HG03097 (cell line): ENCODE data around the gene DUSP22.

Experiments used
- ATAC-seq: cut with Tn5 transposase; IDR thresholded peaks from one replicate; pipeline ENCODE4 v1.9.1; 2021; ENCODE audit not compliant: unreplicated experiment, low FRiP score

The DUSP22 gene

DNA sequence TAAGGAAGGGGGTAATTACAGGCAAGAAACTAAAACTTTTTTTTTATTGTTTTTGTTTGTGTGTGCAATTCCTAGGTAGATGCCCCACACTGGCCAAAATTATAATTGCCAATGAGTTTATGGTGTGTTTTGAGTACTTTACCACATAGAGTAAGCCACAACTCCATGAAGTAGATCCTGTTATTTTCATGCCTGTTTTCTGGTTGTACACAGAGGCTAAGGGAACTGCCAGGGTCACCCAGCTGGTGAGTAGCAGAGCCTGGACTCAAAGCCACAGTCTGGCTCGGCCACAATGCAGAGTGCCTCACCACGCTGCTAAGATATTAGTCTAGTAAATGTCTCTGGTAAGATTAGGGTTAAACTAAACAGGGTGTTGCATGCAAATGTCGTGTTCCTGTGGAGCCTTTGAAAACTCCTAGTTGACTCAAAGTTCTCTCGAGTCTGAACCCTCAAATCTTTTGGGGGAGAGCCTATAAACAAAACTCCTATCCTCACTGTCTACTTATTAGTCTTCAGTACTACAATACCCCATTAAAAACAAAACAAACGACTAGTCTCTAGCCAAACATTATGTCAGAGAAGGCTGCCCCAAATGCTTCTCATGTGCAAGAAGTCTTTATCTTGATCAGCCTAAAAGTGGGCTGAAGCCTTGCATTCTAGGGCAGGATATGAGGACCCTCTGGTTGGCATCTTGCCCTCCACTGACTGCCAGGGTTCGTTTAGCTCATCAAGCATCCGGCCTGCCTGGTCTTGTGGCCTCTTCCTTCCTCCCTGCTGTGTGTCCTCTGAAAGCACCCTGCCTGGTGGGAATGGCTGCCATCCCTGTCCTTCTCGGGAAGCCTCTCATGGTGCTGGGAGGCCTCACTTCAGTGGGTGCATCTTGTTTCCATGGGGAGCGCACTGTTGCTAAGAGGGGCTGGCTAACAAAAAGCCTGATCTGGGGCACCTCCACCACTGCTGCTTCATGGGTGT is 4.2 kb downstream of the DUSP22 start:
- no peak for ATAC-seq

DNA sequence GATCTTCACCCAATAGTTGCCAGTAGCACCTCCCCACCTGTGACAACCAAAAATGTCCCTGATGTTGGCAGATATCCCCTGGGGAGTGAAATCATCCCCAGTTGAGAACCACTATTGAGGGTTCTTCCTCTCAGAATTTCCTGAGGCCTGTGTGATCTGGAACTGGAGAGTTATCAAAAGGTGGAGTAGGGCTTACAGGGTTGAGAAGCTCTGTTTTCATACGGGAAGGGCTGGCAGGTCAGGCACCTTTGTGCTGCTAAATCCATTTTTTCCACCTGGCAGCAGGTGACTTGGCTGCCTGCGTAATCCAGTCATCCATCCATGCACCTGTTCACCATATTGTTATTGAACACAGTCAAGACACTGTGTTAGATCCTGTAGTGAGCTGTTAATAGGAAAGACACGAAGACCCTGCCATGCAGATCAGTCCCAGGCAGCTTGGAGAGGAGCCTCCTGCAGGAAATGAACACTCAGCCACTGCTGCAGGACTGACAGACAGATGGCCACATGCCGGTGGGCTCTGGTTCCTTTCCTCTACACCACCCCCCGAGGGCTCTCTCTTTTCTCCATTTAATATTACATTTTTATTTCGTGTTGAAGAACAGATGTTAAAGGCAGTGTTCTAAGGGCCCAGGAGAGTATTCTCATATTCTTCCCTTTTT is 5.4 kb downstream of the DUSP22 start:
- no peak for ATAC-seq

DNA sequence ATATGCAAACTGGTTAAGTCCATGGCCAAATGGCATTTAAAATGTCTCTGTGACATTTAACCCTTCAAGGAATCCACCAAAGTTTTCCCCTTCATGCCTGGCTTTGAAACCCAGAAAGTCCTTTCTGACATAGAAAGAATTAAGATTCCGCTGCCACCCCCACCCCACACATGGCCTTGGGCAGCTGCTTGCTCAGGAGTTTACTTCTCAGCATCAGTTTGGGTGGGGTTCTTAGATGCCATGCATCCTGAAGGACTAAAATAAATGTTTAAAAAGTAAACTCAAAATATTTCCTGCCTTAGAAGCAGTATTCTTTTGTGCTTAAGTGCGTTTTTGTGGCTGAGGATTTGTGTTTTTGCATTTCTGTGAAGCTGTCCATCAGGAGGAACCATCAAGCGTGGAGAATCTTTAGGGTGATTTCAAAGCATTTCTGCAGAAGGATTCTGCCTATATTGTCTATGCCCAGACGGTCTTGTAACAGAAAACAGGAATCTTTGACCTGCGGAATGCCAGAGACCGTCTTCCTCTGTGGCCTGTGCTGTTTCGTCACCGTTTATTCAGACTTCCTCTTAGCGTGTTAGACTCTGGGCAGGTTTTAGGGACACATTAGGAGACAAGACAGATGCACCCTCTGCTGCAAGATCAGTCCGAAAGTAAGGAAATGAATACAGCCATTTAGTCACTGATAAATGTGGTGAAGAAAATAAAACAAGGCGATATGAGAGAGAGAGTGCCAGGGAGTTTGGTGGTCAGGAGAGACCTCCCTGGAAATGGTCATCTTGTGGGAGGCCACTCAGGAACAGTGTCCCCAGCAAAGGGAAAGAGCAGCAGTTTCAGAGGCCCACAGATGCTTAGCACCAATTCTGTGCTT is 6.2 kb downstream of the DUSP22 start:
- ATAC-seq: no peak

DNA sequence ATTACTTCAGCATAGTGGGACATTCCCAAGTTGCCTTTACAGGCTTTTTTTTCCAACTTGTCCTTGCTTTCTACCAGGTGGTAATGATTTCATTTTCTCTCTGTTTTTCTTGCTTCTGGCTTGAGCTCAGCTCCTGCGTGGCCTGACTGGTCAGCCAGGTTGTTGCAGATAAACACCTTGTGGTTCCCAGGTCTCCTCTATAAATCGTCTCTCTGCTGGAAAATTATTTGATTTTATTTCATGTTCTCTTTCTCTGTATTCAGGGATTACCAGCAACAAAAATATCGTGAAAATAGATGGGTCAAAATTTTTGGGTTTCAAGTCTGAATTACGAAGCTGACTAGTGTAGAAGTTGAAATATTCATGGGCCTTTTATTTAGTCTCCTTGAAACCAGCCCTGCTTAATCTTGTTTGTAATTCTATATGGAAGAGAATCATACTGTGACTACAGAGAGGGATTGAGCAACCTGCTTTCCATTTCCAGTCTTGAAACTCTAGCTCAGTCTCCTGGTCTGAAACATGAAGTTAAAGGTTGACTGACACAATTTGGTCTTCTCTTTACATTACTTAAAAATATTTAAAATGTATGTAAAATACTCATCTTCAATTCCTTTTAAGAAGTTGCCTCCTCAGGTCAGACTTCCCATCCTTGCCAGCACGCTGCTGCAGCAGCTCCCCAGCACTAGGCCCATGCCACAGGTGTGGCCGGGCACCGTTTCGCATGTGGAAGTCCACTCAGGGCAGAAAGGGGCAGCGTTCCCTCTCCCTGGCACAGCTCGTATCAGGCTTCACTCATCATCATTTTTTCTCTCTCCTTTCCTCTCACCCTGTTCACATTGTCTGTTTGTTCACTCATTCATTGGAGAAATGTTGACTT is 7.1 kb downstream of the DUSP22 start:
- ATAC-seq: no peak

DNA sequence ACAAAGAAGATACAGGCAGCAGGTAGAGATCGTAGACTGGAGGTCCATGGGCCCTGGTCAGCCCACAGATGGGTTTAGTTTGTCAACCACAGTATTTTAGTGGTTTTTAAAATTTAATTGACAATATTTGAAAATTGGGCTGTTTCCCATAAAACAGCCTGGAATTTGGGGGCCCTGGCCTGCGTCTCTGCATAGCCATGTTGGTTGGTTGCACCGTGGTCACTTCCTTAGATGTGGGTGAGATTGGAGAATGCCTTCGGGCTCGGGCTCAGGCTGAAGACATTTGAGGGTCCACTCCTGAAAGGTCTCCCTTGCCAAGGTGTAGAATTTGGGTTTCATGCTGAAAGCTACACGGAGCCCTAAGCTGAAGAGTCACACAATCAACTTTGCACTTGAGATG is 7.7 kb downstream of the DUSP22 start:
- no peak for ATAC-seq

DNA sequence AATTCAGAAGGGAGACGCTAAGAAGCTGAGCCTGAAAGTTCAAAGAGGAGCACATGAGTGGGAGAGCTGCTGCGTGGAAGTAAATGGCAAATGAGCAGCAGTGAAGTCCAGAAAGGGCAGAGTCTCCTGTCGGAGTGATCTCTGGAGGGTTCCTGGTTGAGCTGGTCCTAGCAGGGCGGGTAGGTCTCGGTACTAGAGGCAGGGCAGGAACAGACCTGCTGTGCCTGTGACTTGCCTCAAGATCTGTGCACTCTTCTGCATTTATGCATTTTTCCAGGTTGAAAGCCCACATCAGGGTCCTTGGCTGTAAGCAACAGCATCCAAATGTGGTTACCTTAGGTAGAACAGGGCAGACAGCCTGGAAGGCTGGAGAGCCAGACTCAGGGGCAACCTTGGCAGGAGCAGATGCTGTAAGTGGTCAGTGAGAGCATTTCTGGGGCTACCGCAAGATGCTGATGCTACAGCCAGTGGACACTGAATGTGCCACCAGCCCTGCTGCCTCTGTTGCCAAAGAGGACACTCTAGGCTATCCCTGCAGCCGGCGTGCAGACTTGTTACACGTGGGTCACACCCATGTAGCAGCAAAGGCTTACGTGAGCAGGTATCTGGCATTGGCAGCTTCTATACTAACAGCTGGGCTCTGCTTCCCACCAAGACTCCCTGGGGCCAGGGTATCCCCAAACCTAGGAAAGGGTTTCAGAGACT is 8.4 kb downstream of the DUSP22 start:
- ATAC-seq: no peak

DNA sequence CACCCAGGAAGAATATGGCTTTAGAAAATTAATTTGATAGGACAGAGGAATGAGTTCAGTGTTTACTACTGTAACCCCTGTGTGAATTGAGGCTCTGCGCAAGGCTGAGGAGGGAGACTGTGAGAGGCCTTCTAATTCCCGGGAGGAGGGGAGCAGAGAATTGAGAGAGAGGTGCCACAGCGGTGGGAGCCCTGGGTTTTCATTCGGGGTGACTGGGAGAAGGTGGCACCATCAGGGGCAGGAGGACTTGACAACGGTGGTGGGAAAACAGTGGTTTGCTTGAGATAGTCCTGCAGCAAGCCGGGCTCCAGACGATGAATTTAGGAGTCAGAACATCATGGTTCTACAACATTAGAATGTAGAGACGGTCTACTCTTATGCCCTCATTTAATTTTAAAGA is 9.2 kb downstream of the DUSP22 start:
- ATAC-seq: no peak

DNA sequence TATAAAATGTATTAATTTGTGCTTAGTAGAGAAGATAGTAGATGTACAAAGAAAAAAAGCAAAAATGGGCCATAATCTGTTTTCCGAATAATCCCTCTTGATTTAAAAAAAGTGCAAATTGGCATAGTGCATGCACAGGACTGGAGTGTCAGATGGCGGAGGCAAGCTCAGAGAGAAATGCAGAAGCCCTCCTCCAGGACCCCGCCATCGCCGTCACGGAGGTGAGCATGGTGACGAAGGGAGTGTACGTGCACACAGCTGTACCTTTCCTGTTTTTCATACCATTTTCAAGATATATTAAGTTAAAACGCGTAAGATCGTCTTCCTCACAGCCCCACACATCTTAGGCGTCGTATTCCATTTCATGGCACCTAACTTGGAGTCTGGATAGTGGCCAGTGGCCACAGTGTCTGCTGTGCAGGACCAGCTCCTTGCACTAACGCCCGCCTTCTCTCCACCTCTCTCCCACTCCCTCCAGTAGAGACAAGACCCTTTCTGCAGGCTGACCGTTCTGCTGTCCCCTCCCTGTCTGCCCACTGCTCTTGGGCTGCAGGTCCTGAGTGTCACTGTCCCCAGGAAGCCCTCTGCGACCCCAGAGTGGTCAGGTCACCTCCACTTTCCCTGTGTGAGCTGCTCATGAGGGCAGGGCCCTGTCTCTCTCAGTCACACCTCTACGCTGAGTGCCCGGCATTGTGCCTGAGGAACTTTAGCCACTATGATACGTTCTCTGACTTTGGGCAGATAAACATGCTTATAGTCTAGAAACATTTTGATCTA is 9.8 kb downstream of the DUSP22 start:
- no peak for ATAC-seq

DNA sequence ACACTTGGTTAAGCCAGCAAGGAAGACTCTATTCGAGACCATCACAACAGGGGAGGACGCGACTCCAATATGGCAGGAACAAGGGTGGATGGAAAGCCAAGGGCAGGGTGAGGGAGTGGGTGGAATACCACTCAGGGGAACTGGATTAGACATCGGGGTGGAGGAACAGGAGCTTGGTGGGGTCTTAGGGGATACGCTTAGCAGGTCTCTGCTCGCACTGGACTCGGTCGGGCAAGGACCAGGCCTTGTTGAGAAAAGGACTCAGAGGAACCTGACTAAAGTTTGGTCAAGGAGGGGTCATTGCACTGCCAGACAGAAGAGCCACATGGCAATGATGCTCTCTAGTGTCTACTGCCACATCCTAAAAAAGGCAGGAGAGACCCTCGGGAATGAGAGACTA is 10.5 kb downstream of the DUSP22 start:
- ATAC-seq: no peak

DNA sequence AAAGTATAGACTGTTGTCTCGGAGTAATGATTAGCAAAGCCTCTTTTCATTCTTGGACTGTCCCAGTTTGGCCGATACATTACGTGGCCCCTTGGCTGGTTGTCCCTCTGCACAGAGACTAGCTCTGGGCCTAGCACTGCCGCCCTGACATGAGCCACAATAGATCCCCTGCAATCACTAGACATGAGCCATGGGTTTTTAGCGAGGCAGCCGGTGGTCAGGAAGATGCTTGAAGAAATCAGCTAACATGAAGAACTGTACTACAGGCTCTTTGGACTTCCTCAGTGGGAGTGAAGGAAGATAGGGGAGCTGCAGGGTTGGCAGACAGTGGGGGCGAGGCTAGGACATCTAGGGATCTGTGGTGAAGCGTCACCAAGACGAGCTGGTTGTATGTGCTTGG is 11.0 kb downstream of the DUSP22 start:
- ATAC-seq: no peak

DNA sequence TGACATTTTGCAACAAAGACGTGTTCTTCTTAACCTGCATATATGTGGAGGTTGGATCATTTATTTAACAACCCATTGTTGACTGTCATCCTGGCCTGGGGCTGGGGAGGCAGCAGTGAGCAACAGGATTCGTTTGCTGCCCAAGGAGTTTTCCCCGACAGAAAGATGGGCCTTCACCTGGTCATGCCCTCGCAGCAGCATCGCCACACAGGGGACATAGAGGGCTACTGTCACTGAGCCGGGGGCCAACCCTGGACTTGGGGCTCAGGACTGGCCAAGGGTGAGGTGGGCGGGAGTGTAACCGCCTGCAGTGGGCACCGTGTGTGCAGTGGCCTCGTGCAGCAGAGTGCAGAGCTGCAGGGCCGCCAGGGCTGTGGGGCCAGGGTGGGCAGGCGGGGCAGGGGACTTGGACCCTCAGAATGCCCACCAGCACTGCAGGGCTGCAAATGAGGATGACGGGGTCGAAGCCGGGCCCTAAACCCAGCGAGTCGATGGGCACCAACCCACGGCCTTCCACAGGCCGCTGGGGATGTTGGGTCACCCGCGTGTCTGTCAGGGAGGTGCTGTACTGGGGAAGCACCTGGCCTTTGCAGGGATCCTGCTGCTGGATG is 11.8 kb downstream of the DUSP22 start:
- ATAC-seq: no peak

DNA sequence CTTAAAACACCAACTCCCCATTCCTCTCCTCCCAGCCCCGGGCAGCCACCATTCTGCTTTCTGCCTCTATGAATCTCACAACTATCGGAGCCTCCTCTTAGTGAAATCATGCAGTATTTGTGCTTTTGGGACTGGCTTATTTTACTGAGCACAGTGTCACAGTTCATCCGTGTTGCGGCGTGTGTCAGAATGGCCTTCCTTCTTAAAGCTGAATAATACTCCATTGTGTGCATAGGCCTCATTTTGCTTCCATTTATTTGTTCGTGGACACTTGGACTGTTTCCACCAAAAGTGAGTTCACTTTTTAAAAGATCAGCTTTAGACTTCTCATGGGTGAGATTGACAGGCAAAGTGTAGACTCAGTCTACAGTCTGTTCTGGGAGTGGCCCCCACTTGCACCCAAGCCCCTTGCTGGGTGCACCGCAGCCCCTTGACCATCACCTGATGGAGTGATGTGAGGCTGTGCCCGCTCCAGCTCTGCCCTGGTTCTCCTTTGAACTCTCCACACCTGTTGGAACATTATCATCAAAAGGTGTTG is 12.6 kb downstream of the DUSP22 start:
- ATAC-seq: peak; percentile 14

DNA sequence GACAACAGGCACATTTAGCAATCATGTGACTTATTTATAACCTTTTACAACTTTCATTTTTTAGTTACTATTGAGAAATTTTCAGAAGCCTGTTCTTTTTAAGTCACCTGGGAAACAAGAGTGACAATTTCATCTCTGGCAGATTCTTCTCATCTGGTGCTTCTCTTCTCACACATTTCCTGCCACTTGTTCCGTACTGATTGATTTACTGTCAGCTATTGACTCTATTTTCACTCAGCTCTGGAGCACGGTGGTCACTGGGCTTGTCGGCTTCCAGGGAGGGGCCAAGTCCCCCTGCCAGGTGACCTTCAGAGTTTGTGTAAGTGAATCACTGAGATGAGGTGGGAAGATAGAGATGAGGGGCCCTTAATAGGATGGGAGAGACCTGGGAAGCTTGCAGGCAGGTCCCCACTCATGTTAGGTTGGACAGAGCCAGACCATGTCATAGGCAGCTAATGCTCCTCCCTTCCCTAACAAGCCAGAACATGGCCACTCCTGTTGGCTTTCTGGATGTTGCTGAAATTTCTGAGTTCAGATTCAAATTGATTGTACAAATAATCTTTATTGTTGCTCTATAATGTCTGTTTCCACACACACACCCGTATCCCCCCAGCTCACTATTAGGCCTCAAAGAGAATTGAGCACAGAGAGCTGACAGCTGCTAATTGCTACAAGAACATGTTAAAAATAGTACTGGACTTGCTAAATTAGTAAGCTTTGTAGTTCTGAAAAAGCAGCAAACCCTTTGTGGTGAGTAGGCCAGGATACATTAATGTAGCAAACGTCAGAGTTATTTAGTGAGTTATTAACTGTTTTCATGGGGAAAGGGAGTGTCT is 13.3 kb downstream of the DUSP22 start:
- peak; percentile 67 for ATAC-seq

DNA sequence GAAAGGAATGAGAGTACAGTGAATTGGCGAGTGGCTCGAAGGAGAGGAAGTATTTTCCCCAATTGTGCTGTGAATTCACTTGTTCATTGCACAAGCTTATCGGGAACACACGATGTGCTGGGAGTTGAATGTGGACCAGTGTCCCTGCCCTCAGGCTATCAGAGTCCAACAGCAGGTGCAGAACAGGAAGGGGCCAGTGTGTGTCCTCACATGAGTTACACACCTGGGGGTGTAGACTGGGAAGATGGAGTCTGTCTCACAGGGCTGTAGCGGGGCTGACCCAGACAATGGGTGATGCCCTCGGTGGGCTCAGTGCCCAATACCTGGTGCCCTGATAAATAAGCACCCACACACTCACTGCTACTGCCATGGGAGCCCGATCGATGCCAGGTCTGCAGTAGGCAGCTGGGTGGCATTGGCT is 14.4 kb downstream of the DUSP22 start:
- ATAC-seq: no peak

DNA sequence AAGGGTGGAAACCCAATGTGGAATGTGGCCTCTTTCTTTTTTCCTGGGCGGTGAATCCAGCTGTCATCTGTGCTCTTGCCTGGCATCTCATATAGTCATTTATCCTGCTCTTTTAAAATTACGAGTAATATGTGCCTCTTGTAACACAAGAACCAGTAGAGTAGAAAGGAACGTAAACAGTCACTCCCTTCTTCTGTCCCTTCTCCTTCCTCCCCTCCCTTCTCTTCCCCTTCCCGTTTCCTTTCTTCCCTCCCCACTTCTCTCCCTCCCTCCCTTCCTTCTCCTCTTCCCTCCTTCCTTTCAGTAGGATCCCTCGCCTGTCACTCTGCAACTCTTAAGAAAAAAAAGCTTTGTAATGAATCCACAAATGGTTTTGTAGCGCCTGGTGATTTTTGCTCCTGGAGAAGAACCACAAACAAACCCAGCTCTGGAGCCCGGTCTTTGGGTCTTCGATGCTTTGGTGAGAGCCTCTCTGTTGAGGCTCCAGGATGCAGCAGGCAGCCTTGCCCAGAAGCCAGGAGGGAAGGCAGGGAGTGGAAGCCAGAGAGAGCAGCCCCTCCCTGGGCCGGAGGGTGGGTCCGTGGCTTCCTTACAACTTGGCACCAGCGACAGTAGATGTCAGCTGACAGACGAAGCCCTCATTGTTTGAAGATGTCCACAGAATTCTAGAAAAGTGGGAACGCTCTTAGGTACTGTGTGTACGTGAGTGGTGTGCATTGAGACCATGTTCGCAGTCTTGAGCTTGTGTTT is 15.0 kb downstream of the DUSP22 start:
- no peak for ATAC-seq

DNA sequence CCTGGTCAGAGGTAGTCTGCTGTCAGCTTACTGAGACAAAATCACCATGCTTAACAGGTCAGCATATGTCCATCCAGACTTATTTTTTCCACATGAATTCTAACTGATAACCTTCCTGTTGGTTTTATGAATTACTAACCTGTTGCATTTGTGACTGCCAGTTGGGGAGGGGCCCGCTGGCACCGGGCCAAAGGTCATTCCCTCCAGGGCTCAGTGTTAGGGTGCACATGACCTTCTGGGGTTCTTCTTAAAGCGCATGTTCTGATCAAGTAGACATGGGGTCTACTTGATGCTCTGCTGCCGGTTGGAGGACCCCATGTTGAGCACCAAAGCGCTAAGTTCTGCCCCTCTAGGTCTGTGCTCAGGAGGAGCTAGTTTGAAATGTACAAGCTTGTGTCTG is 15.6 kb downstream of the DUSP22 start:
- no peak for ATAC-seq
